SK-N-SH treated with all-trans-retinoic acid at 6 μM for 48 hours (cell line): Measurements from ENCODE around the gene GPR156.
"Not testable (repeated sequence)": the region's sequence is repeated elsewhere in the genome, so short reads cannot be mapped to it uniquely, and the experiment has no call there.

Experiments used
- ATAC-seq: fragments of 200-7000 bp; cut with Tn5 transposase; 3 replicates; pipeline ENCODE4 v1.9.1; 2020; ENCODE audit warnings: mild to moderate bottlenecking, moderate library complexity
- ARNTL ChIP-seq: fragments of 450-650 bp; formaldehyde crosslinking; IDR thresholded peaks from 2 replicates; pipeline ENCODE4 v1.5.0; 2020; ENCODE audit warnings: low read depth, mild to moderate bottlenecking, moderate library complexity, borderline replicate concordance
- BACH2 ChIP-seq: fragments of 250-450 bp; sonication (Bioruptor Pico); IDR thresholded peaks from 2 replicates; pipeline ENCODE4 v1.9.0; 2021; ENCODE audit warnings: mild to moderate bottlenecking, borderline replicate concordance
- CSDC2 ChIP-seq: fragments of 250-450 bp; sonication (Bioruptor Pico); IDR thresholded peaks from 2 replicates; pipeline ENCODE4 v1.5.0; 2020; ENCODE audit warnings: mild to moderate bottlenecking, moderate library complexity
- ESRRG ChIP-seq: fragments of 250-450 bp; sonication (Bioruptor Pico); IDR thresholded peaks from 2 replicates; pipeline ENCODE4 v1.6.1; 2021; ENCODE audit warnings: mild to moderate bottlenecking
- GLIS3 ChIP-seq: fragments of 250-450 bp; sonication (Bioruptor Pico); IDR thresholded peaks from 2 replicates; pipeline ENCODE4 v1.5.0; 2020; ENCODE audit warnings: mild to moderate bottlenecking, moderate library complexity
- ISL1 ChIP-seq: fragments of 250-450 bp; sonication (Bioruptor Pico); IDR thresholded peaks from 2 replicates; pipeline ENCODE4 v2.1.2; 2022; ENCODE audit warnings: mild to moderate bottlenecking, moderate library complexity
- OSR1 ChIP-seq: fragments of 250-450 bp; sonication (Bioruptor Pico); IDR thresholded peaks from 2 replicates; pipeline ENCODE4 v1.8.0; 2022; ENCODE audit warnings: moderate library complexity, mild to moderate bottlenecking, inconsistent platforms
- RARB ChIP-seq: fragments of 250-450 bp; sonication (Bioruptor Pico); IDR thresholded peaks from 2 replicates; pipeline ENCODE4 v1.8.0; 2021; ENCODE audit warnings: mild to moderate bottlenecking, moderate library complexity
- SNAI2 ChIP-seq: fragments of 250-450 bp; sonication (Bioruptor Pico); IDR thresholded peaks from 2 replicates; pipeline ENCODE4 v1.5.0; 2020; ENCODE audit warnings: mild to moderate bottlenecking, moderate library complexity
- TOX ChIP-seq: fragments of 250-450 bp; sonication (Bioruptor Pico); IDR thresholded peaks from 2 replicates; pipeline ENCODE4 v1.8.0; 2021; ENCODE audit warnings: mild to moderate bottlenecking, moderate library complexity, borderline replicate concordance
- ZC3H10 ChIP-seq: fragments of 250-450 bp; sonication (Bioruptor Pico); IDR thresholded peaks from 2 replicates; pipeline ENCODE4 v1.5.1; 2021; ENCODE audit warnings: mild to moderate bottlenecking, moderate library complexity
- ZFP3 ChIP-seq: fragments of 250-450 bp; sonication (Bioruptor Pico); IDR thresholded peaks from 2 replicates; pipeline ENCODE4 v1.5.0; 2020; ENCODE audit warnings: mild to moderate bottlenecking, moderate library complexity
- ZFP30 ChIP-seq: fragments of 450-650 bp; formaldehyde crosslinking; IDR thresholded peaks from 2 replicates; pipeline ENCODE4 v1.5.0; 2022; ENCODE audit warnings: mild to moderate bottlenecking, moderate library complexity
- ZNF565 ChIP-seq: fragments of 450-650 bp; formaldehyde crosslinking; conservative IDR thresholded peaks from 2 replicates; pipeline ENCODE4 v1.5.0; 2020; ENCODE audit warnings: low read depth, mild to moderate bottlenecking, moderate library complexity
- ZNF70 ChIP-seq: fragments of 450-650 bp; formaldehyde crosslinking; IDR thresholded peaks from 2 replicates; pipeline ENCODE4 v1.5.0; 2020; ENCODE audit warnings: mild to moderate bottlenecking, moderate library complexity
- ZNF8 ChIP-seq: fragments of 450-650 bp; formaldehyde crosslinking; IDR thresholded peaks from 2 replicates; pipeline ENCODE4 v1.5.0; 2020; ENCODE audit warnings: mild to moderate bottlenecking, moderate library complexity
- TF ChIP-seq, protein P1 (sequence below): fragments of 250-450 bp; sonication (Bioruptor Pico); IDR thresholded peaks from 2 replicates; pipeline ENCODE4 v1.5.1; 2021; ENCODE audit warnings: mild to moderate bottlenecking, moderate library complexity
- TF ChIP-seq, protein P2 (sequence below): fragments of 250-450 bp; sonication (Bioruptor Pico); IDR thresholded peaks from 2 replicates; pipeline ENCODE4 v1.8.0; 2020; ENCODE audit warnings: mild to moderate bottlenecking, moderate library complexity, borderline replicate concordance
- TF ChIP-seq, protein P3 (sequence below): fragments of 250-450 bp; sonication (Bioruptor Pico); IDR thresholded peaks from 2 replicates; pipeline ENCODE4 v1.5.1; 2020; ENCODE audit warnings: low read depth, mild to moderate bottlenecking, moderate library complexity
- TF ChIP-seq, protein P4 (sequence below): fragments of 250-450 bp; sonication (Bioruptor Pico); IDR thresholded peaks from 2 replicates; pipeline ENCODE4 v1.8.0; 2021; ENCODE audit warnings: low read depth, mild to moderate bottlenecking, moderate library complexity, borderline replicate concordance
- TF ChIP-seq, protein P5 (sequence below): fragments of 250-450 bp; sonication (Bioruptor Pico); IDR thresholded peaks from 2 replicates; pipeline ENCODE4 v1.5.0; 2020; ENCODE audit warnings: mild to moderate bottlenecking, moderate library complexity

GPR156 gene

DNA sequence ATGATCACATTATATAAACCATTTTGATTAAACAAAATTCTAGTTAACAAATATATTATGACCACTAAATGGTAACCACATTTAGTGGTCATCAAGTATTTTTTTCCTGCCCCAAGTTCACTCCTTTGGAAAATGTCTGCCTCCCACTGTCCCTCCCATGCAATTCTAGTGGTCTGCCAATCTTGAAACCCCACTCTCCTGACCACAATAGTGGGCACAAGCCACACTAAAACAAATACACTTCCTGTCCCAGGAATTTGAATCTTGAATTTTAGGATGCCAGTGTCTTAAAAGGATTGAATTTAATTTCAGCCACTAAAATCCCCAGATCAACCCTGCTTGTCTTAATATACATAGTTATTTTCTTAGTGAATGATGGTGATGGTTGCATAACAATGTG lies 14.0 kb upstream of the GPR156 start:
- TF ChIP-seq, protein P1, sequence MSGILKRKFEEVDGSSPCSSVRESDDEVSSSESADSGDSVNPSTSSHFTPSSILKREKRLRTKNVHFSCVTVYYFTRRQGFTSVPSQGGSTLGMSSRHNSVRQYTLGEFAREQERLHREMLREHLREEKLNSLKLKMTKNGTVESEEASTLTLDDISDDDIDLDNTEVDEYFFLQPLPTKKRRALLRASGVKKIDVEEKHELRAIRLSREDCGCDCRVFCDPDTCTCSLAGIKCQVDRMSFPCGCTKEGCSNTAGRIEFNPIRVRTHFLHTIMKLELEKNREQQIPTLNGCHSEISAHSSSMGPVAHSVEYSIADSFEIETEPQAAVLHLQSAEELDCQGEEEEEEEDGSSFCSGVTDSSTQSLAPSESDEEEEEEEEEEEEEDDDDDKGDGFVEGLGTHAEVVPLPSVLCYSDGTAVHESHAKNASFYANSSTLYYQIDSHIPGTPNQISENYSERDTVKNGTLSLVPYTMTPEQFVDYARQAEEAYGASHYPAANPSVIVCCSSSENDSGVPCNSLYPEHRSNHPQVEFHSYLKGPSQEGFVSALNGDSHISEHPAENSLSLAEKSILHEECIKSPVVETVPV (CRISPR knock-in tag) = no peak
- TF ChIP-seq ESRRG (no peak), OSR1 (CRISPR knock-in tag) (no peak)
- TF ChIP-seq, protein P2, sequence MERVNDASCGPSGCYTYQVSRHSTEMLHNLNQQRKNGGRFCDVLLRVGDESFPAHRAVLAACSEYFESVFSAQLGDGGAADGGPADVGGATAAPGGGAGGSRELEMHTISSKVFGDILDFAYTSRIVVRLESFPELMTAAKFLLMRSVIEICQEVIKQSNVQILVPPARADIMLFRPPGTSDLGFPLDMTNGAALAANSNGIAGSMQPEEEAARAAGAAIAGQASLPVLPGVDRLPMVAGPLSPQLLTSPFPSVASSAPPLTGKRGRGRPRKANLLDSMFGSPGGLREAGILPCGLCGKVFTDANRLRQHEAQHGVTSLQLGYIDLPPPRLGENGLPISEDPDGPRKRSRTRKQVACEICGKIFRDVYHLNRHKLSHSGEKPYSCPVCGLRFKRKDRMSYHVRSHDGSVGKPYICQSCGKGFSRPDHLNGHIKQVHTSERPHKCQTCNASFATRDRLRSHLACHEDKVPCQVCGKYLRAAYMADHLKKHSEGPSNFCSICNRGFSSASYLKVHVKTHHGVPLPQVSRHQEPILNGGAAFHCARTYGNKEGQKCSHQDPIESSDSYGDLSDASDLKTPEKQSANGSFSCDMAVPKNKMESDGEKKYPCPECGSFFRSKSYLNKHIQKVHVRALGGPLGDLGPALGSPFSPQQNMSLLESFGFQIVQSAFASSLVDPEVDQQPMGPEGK (CRISPR knock-in tag) = no peak
- TF ChIP-seq, protein P3, sequence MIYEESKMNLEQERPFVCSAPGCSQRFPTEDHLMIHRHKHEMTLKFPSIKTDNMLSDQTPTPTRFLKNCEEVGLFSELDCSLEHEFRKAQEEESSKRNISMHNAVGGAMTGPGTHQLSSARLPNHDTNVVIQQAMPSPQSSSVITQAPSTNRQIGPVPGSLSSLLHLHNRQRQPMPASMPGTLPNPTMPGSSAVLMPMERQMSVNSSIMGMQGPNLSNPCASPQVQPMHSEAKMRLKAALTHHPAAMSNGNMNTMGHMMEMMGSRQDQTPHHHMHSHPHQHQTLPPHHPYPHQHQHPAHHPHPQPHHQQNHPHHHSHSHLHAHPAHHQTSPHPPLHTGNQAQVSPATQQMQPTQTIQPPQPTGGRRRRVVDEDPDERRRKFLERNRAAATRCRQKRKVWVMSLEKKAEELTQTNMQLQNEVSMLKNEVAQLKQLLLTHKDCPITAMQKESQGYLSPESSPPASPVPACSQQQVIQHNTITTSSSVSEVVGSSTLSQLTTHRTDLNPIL (CRISPR knock-in tag) = no peak
- TF ChIP-seq, all 23 proteins: peak for 0
- ATAC-seq = no peak

DNA sequence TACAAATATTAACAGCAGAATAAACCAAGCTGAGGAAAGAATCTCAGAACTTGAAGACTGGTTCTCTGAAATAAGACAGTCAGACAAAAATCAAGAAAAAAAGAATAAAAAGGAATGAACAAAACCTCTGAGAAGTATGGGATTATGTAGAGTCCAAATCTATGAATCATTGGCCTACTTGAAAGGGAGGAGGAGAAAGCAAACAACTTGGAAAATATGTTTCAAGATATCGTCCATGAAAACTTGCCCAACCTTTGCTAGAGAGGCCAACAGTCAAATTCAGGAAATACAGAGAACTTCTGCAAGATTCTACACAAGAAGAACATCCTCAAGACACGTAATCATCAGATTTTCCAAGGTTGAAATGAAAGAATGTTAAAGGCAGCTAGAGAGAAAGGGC lies 6.5 kb upstream of the GPR156 start:
- ATAC-seq = not testable (repeated sequence)

DNA sequence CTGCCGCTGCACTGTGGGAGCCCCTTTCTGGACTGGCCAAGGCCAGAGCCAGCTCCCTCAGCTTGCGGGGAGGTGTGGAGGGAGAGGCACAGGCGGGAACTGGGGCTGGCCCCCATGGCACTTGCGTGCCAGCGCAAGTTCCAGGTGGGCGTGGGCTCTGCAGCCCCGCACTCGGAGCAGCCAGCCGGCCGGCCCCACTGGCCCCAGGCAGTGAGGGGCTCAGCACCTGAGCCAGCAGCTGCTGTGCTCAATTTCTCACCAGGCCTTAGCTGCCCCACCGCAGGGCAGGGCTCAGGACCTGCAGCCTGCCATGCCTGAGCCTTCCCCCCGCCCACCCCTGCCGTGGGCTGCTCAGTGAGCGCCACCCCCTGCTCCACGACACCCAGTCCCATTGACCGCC lies 4.6 kb upstream of the GPR156 start:
- ATAC-seq = no peak
- TF ChIP-seq ISL1 (CRISPR knock-in tag) (no peak), ZFP30 (CRISPR knock-in tag) (no peak), ARNTL (CRISPR knock-in tag) (no peak), RARB (no peak), BACH2 (CRISPR knock-in tag) (no peak), OSR1 (CRISPR knock-in tag) (no peak), SNAI2 (CRISPR knock-in tag) (no peak), GLIS3 (no peak), ZC3H10 (CRISPR knock-in tag) (no peak), TOX (no peak), CSDC2 (CRISPR knock-in tag) (no peak), ZNF70 (CRISPR knock-in tag) (no peak), ZFP3 (no peak), ZNF8 (CRISPR knock-in tag) (no peak), ZNF565 (CRISPR knock-in tag) (no peak)
- TF ChIP-seq, protein P4, sequence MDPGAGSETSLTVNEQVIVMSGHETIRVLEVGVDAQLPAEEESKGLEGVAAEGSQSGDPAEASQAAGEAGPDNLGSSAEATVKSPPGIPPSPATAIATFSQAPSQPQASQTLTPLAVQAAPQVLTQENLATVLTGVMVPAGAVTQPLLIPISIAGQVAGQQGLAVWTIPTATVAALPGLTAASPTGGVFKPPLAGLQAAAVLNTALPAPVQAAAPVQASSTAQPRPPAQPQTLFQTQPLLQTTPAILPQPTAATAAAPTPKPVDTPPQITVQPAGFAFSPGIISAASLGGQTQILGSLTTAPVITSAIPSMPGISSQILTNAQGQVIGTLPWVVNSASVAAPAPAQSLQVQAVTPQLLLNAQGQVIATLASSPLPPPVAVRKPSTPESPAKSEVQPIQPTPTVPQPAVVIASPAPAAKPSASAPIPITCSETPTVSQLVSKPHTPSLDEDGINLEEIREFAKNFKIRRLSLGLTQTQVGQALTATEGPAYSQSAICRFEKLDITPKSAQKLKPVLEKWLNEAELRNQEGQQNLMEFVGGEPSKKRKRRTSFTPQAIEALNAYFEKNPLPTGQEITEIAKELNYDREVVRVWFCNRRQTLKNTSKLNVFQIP (CRISPR knock-in tag) = no peak
- TF ChIP-seq, protein P5, sequence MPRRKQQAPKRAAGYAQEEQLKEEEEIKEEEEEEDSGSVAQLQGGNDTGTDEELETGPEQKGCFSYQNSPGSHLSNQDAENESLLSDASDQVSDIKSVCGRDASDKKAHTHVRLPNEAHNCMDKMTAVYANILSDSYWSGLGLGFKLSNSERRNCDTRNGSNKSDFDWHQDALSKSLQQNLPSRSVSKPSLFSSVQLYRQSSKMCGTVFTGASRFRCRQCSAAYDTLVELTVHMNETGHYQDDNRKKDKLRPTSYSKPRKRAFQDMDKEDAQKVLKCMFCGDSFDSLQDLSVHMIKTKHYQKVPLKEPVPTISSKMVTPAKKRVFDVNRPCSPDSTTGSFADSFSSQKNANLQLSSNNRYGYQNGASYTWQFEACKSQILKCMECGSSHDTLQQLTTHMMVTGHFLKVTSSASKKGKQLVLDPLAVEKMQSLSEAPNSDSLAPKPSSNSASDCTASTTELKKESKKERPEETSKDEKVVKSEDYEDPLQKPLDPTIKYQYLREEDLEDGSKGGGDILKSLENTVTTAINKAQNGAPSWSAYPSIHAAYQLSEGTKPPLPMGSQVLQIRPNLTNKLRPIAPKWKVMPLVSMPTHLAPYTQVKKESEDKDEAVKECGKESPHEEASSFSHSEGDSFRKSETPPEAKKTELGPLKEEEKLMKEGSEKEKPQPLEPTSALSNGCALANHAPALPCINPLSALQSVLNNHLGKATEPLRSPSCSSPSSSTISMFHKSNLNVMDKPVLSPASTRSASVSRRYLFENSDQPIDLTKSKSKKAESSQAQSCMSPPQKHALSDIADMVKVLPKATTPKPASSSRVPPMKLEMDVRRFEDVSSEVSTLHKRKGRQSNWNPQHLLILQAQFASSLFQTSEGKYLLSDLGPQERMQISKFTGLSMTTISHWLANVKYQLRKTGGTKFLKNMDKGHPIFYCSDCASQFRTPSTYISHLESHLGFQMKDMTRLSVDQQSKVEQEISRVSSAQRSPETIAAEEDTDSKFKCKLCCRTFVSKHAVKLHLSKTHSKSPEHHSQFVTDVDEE (CRISPR knock-in tag) = no peak
- TF ChIP-seq, protein P3 (CRISPR knock-in tag) = no peak
- TF ChIP-seq, protein P1 (CRISPR knock-in tag) = no peak
- TF ChIP-seq, protein P2 (CRISPR knock-in tag) = no peak
